GM18498 (cell line): ENCODE data around the gene MTHFSD.

Source experiments
- ATAC-seq: cut with Tn5 transposase; IDR thresholded peaks from one replicate; pipeline ENCODE4 v1.9.1; 2021; ENCODE audit warnings: mild to moderate bottlenecking, moderate library complexity; ENCODE audit not compliant: unreplicated experiment

MTHFSD gene

DNA sequence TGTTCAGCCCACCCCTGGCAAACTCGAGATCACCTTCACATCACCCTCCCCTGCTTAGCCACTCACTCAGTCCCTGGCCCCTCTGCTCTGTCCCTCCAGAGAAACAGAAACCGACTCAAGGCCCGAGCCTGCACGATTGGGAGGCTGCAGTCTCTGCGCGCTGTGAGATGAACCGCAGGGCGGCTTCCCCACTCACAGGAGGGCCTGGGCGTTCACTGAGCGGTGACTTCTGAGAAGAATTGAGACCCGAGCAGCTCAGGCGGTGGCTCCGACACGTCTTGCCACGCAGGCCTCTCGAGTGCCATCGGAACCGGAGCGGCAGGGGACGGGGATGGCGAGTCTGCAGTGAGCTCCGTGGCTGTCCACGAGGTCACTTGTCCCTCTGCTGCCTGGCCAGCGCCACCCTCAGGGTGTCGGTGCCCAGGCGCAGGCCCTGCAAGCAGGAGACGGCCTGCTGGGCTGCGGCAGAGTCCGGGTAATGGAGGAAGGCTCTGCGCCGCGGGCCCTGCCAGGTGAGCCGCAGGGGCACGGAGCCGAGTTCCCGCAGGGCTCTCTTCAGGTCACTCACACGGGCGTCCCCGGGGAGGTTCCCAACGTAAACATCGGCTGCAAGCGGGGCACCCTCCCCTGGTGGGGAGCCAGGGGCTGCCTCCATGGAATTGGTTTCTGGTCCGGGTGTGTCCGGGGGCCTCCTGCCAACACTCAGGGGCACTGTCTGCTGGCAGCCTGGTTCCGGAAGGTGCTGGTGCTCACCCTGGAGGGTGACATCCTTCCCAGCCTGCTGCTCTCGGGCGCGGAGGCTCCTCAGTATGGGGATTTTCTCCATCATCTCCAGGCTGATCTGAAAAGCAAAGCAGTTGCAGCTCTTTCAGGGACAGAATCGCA, 23.2 kb downstream of the MTHFSD start:
- no peak for ATAC-seq

DNA sequence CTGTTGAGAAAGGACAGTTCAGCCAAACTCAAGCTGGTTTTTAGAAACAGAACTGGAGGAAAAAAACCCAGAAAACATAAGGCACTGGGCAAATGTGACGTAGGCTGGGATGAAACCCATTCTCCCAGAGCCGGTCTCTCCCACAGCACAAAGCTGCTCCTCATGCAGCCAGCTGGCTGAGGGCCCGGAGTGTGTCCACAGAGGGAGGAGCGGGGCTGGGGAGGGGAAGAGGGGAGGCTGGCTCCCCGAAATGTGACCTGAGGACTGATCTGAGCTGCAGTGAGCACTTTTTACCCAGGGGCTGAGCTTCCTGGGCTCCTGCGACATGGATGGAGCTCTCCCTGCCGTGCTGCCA, 23.9 kb downstream of the MTHFSD start:
- no peak for ATAC-seq

DNA sequence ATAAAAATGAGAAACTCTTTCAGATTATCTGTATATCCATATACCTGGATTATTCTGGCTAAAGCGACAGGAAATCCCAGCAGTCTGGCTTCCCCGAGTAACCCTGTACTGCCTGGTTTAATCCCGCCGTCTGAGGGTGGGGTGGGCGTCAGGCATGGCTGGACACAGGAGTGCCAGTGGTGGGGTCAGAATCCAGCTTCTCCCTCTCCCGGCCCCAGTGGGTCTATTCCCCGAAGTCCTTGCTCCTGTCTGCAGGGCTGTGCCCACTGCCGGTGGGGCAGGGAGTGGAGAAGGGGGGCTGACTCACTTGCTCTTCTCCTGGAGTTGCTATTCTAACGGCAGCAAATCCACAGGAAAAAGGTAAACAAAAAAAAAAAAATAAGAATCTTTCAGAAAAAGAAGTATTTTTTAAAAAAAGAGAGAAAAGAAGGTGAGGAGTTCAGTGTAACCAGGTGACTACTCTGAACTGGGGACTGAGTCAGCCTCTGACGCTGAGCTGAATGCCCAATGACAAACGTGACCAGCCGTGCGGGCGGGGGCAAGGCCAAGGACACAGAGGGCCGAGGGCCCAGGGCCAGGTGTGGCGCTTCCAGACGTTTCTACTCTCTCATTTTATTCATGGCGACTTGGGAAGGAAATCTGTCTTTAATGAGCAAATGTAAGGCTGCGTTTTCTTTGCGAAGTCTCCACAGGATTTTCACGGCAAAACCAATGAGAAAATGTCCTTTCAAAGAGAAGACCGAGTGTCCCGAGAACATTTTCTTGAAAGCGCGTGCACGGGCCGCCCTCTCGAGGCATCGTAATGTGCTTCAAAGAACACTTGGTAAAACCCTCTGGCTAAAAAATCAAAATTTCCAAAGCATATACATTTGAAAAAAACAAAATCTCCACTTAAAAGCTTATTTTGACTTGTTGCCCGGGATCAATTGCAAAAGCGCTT, 24.5 kb downstream of the MTHFSD start:
- no peak for ATAC-seq

DNA sequence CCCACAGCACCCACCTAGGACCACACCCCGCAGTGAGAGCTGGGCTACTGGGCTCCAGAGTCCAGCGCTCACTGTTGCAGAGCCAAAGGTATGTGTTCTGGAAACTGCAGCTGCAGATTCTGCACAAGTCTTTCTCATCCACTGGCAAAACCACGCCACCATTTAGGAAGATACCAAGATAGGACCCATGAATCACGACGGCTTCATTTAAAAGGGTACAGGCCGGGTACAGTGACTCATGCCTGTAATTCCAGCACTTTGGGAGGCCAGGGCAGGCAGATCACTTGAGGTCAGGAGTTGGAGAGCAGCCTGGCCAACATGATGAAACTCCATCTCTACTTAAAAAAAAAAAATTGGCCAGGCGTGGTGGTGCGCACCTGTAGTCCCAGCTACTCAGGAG, 25.9 kb downstream of the MTHFSD start:
- ATAC-seq = no peak

DNA sequence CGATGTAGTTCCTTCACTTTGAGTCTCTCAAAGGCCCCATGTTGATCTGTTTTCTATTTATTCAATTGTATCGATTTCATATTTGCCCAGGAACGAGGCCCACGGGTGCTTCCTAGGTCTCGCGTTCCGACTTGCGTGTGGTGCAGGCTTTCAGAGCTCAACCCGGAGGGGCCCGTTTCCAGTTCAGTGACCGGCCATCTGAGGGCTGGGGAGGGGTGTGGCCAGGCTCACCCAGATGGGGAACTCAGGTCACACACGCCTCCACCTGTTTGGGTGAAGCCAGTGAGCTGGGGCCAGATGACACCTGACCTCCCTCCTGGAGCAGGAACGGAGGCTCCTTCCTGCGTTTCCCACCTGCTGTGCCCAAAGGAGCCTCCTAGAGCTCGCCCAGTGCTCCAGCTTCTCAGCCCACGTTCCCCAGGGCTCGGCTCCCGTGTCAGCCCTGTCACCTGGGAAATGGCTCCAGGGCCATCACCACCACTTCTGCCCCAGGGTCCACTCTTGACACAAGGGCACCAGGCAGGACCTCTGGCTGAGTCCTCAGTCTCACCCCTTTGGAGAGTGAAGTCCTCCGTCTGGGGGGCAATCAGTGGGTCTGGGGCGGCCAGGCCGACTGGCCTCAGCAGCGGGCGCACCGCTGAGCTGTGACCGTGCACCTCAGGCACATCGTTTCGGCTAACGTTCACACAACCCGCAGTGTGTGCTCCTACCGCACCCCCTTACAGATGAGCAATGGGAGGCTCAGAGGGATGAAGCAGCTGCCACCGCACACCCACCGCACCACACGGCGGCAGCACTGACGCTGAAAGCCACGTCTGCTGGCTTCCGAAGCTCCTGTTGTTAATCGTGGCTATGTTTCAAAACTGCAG, 26.7 kb downstream of the MTHFSD start:
- no peak for ATAC-seq

DNA sequence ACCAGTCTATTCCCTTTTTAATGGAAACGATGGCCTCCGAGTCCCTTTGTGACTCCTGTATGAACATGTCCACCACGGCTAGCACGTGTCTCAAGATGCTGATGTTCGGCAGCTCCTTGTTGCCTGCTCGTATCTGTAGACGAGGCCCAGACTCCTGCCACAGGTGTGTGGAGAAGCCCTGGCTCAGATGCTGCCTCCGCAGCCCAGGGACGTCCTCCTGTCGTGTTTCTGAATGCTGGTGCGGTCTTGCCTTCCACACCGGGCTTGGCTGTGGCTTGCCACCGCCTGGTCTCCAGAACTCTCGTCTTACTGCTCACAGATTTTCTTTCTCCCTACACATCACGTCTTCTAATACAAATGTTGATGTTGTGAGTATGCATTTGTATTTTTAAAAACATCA, 27.7 kb downstream of the MTHFSD start:
- no peak for ATAC-seq

DNA sequence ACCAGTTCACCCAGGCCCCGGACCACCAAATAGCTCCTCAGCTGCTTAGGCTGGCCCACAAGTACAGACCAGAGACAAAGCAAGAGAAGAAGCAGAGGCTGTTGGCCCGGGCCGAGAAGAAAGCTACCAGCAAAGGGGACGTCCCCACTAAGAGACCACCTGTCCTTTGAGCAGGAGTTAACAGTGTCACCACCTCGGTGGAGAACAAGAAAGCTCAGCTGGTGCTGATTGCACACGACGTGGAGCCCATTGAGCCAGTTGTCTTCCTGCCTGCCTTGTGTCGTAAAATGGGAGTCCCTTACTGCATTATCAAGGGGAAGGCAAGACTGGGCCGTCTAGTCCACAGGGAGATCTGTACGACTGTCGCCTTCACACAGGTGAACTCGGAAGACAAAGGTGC, 29.3 kb downstream of the MTHFSD start:
- no peak for ATAC-seq

DNA sequence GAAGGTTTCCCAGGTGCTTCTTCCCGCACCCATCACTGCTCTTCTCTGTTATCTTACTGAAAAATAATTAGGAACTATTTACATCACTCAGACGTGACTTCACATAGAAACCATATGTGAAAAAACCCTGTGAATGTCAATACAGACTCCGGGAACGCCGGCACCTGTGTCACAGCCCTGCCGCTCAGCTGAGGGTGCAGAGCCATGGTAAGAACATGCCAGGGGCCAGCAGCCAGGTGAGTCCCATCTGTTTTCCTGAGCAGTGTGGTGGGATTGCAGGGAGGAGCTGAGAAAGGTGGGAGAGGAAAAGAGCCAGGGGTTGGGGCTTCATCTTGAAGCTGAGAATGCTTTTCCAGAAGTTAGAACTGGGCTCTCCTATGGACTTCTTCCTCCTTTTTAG, 31.0 kb downstream of the MTHFSD start:
- ATAC-seq = no peak

DNA sequence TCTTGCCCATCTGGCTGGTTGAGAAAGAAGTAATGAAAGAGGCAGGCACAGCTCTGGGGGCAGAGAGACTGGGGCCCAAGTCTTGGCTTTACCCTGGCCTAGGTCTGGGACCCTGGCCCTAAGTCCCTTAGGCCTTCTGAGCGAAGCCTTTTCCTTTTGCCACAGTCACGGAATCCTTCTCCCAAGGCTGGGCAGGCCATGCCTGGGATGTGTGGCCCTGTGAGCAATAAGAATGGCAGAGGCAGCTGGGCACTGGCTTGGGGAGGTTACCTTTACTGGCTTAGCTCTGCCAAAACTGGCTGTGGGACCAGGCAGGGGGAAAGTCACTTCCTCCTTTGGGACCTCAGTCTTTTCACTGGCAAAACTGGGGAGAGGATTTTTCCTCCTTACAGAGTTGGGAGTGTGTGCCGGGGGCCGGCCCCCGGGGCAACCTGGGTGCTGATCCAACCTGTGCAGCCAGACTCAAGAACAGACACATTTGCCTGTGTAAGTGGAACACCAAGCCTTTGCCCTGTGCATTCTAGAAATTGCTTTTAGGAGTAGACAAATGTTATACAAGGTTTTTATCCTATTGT, 31.8 kb downstream of the MTHFSD start:
- ATAC-seq = no peak

DNA sequence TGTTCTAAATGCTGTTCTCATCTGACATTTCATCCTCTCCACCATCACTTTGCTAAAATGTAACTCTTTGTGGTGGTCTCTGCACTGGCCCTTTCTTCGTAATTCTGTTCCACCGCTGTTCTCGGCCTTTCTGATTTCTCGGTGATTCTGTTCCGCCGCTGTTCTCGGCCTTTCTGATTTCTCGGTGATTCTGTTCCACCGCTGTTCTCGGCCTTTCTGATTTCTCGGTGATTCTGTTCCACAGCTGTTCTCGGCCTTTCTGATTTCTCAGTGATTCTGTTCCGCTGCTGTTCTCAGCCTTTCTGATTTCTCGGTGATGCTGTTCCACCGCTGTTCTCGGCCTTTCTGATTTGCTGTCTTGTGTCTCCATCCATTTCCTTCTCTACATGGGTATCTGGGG, 32.4 kb downstream of the MTHFSD start:
- ATAC-seq = no peak

DNA sequence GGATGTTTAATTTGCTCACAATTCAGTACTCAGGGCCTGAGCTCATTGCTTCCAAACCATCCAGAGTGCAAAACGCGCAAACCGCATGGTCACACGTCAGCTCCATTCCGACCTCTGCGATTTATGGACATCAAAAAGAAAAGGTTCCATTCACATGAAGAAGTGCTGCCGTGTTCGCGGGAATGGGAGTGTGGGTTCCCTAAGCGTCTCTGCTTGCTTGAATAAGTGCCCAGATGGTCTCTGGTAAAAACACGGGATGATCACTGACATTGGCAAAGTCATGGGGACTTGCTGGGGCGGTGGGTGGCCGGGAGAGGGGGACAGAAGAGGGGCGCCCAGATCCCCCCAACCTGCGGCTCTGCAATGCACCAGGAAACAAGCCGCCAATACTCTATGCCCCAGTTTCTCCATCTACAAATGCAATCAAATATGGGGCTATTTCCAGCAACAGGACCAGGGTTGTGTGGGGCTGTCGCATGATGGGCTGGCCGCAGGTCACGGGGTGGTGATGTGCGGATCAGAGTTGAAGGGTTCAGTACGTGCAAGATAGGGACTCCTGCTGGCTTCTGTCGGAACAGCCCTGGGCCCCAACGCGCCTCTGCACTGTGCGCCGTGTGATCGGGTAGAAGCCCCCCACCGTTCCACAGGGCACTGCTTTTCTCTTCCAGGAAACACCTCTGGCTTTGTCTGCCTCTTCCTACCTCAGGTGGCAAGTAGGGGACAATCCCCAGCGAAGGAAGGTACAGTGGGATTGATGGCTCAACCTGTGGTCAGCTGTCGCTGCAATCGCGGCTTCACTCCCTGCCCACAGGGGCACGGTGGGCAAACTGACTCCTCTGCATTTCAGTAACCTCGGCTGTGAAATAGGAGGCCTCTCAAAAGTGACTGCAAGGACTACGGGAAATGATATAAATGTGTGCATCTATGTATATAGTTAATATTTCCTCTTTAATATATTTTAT, 33.5 kb downstream of the MTHFSD start:
- no peak for ATAC-seq

DNA sequence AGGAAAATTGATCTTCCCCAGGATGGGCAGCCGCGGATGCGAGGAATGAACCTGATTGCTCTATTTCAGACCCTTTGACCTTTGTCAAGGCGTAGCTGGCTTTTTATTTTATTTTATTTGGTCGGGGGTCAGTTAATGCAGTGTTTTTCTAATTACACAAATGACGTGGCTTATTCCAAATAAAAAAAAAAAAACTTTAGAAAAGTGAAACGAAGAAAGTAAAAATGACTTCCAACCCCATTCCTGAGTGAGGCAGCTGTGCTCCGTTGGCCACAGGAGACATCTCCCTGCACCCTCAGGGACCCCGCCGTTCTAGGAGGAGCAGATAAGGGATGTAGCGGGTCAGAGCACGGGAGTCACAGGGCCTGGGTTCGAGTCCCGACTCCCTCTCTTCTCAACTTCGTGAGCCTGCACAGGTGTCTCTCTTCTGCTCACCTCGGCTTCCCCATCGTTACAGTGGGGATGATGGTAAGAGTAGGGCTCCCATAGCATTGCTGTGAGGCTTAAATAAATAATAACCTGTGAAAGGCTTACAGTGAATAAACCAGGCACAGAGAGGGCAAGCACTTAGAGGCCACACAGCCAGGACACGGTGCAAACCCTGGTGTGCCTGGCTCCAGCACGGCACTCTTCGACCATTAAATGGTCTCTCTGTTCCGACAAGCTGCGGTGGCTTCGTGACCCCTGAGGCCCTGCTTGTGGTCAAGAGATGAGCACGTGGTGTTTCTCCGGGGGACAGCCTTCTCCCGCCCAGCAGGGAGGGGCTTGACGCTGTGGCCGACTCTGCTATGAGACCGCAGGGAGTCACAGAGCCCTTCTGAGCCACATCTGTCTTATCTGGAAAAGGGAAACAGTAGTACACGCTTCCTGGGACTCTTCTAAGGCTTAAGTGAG, 34.5 kb downstream of the MTHFSD start:
- ATAC-seq = no peak

DNA sequence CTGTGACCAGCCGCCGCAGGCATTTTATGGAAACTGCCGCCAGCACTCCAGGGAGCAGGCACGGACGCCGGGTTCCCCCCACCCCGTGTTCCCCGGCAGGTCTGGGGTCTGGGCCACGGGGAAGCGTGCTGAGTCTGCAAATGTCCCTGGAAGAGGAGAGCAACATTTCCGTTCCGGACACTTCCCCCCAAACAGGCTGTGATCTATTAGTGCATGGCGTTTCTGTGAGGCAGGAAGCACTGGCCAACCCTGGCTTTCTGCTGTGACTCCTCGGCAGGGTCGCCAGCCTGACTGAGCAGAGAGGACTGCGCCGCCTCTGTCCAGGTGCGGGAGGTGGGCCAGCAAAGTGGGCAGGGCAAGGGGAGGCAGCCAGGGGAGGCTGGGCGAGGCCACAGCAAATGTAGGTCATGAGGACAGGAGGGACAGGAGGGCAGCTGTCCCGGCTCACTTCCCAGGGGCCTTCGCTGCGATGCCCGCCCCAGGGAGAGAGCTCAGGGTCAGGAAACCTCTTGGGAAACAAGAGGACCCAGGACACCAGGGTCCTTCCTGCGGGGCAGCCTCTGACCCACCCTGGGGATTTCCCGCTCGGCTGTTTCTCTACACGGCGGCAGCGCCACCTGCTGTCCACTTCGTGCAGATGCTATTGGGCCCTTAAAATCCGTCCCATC, 35.3 kb downstream of the MTHFSD start:
- no peak for ATAC-seq

DNA sequence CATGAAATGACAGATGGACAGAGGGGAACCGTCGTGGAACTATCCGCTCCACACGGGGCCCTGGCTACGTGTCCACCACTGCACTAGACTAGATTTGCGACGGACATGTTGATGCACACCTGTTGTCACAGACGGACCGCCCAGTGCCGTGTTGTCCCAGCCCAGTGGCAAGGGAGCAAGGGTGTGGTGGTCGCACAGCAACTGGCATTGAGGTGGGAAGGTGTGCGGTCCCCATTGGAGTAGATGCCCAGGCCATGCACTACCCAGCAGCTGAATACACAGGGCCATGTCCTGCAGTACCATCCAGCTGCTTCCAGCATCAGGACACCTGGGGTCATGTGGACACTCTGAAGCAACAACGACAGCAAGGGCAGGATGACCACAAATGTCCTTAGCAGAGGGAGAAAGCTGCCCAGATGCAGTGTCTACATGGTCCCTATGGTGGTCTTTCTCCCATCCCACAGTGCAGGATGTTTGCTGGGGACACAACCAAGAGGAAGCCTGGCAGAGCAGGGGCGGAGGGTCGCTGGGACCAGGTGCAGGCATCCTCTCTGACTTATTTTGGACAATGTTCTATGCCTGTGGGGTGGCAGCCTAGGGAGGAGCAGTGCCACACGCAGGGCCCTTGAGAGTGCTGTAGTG, 35.9 kb downstream of the MTHFSD start:
- no peak for ATAC-seq

DNA sequence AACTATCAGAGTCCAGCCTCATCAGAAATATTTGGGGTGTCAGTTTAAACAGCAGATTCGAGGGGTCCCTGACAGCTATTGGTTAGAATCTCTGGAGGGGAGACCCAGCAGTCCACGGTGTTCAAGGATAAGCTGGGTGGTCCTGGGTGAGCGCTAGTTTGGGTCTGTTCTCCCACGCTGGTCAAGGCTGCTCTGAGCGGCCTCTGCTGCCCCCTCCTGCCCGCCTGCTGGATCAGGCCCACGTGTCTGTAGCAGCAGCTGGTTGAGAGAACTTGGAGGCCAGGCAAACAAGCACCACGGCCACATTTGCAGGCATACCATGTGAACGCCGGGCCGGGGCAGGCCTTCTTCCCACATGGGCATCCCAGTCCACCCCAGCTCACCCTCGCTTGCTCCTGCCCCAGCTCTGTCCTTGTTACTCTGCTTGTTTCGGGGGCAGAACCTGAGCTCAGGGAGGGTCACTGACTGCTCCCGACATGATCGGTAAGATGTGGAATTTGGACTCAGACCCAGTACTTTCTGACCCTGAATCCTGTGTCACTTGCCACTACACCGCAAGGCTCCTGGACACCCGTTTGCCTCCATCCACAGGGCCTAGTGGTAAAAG, 37.3 kb downstream of the MTHFSD start:
- no peak for ATAC-seq

DNA sequence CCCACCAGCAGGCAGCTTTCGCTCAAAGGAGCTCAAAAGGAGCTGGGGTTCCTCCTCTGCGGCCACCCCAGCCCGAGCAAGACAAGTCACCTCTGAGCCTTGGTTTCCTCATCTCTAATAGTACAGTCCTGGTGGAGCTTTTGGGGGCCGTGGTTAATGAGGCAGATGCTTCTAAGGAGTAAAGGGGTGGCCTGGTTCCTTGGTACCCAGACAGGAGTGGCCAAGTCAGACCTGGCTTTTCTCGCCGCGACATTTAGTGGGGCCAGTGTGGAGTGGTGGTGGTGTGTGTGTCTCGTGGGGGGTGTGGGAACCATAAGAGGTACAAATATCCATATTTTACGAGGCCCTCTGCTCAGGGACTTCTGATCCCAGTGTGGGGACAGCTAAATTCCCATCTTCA, 38.0 kb downstream of the MTHFSD start:
- ATAC-seq = no peak

DNA sequence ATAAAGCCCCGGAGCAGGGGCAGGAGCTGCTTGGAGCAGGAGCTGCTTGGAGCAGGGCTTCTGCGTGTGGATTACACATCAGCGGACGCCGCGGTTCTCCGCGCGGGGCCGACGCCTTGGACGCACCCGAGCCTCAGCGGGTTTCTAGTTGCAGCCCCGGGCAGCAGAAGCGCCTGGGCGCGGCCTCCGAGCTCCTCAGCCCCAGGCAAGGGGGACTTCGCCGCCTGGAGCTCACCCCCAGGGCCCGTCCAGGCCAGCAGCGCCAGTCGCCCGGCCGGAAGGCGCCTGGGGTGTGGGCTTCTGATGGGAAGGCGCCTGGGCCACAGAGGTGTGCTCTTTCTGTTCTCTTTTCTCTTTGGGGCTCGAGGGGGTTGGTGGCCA, 38.4 kb downstream of the MTHFSD start:
- no peak for ATAC-seq
